ENCODE data around the gene VAT1L. TPM values are rescaled to one million over a fixed set of nuclear protein-coding genes. Genes with fewer than 3 reads are reported as not detected.

The VAT1L gene
- total RNA-seq, 1 experiment from 2014 or later, result 33.8 TPM

DNA sequence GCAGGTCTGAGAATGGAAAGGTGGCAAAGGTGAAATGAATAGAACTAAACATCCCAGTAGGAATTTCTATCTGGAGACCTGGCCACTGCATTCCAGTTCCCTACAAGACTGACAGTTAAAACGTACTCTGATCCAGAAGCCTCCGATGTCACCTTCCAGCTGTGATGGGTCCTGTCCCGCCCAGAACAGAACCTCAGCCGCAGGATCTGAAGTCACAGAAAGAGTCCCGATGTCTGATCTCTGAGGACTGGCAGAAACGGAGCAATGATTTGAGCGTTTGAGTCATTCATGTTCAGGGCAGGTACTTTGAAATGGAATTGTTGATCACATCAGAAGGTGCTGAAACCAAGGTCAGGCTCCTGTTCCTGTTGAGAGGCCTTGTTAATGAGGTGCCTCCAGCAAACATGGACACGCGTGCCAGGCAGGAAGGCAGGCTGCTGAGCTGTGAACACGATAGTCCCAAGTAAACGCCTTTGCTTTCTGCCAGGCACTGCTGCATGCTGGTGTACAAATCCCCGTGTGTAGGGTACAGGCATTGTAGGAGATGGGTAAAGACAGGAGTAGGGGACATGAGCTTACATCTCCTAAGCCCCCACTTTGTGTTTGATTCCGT lies 61.4 kb downstream of the VAT1L start:
- Histone ChIP-seq H3K4me1 (ENCODE audit: insufficient read depth, low read length) (no peaks in the 10 kb centered on the region), H3T11ph (ENCODE audit: low read length) (no peak overlapping the region), H2AK5ac (ENCODE audit: insufficient read length, low read length) (no peak overlapping the region), H3K9me3 (ENCODE audit: control insufficient read depth, low read depth, low read length) (no peaks in the 10 kb centered on the region), H3K4me2 (ENCODE audit: insufficient read depth, insufficient read length, low read length) (no peak overlapping the region), H3K9ac (ENCODE audit: extremely low read depth, insufficient read length, low read length) (no peak overlapping the region), H4K20me1 (ENCODE audit: control insufficient read depth, insufficient read depth, insufficient read length) (no peaks in the 10 kb centered on the region), H3K79me1 (ENCODE audit: insufficient read depth, low read depth, low read length, poor library complexity, severe bottlenecking) (no peaks in the 10 kb centered on the region), H3K23me2 (ENCODE audit: insufficient read length, low read depth, low read length, poor library complexity, severe bottlenecking) (no peaks in the 10 kb centered on the region), H2BK12ac (ENCODE audit: insufficient read length, low read depth, low read length) (no peak overlapping the region), H4K8ac (replicated peaks; ENCODE audit: insufficient read length, low read depth, low read length) (no peak overlapping the region), H4K91ac (ENCODE audit: insufficient read length, low read depth, low read length) (no peak overlapping the region), H3K56ac (ENCODE audit: insufficient read length, low read depth, low read length) (no peak overlapping the region), H4K5ac (ENCODE audit: insufficient read length, low read depth, low read length) (no peak overlapping the region), H3K18ac (ENCODE audit: insufficient read length, low read depth, low read length) (no peak overlapping the region), H2BK120ac (ENCODE audit: low read depth, low read length, poor library complexity, severe bottlenecking) (no peak overlapping the region), H3K23ac (ENCODE audit: insufficient read length, low read depth, low read length) (no peak overlapping the region), H2AFZ (ENCODE audit: low read length) (no peak overlapping the region), H3K27ac (ENCODE audit: insufficient read length, low read depth, low read length) (no peak overlapping the region), H2BK20ac (ENCODE audit: low read depth, low read length, poor library complexity, severe bottlenecking) (no peak overlapping the region), H3K4ac (ENCODE audit: low read depth, low read length) (no peak overlapping the region), H3K79me2 (ENCODE audit: insufficient read depth, low read length) (no peaks in the 10 kb centered on the region), H2BK5ac (ENCODE audit: insufficient read length, low read length) (no peak overlapping the region), H3K14ac (ENCODE audit: insufficient read depth, low read length) (no peak overlapping the region), H2BK15ac (ENCODE audit: low read depth, low read length) (no peak overlapping the region), H3K27me3 (ENCODE audit: insufficient read depth, low read length) (no peaks in the 10 kb centered on the region; the same call in 1 of the 2 replicates)
- H3K27me3 Mint-ChIP-seq (ENCODE audit: low read depth), result peaks cover 2% of the 10 kb centered on the region
- H3K36me3 Mint-ChIP-seq (ENCODE audit: insufficient read depth in 1 of 3, low read depth in 3 of 3), result peaks cover 3 to 18% (median 4%) of the 10 kb centered on the region in 3 experiments; a peak in 5 of 7 replicates
- TF ChIP-seq, protein P1, sequence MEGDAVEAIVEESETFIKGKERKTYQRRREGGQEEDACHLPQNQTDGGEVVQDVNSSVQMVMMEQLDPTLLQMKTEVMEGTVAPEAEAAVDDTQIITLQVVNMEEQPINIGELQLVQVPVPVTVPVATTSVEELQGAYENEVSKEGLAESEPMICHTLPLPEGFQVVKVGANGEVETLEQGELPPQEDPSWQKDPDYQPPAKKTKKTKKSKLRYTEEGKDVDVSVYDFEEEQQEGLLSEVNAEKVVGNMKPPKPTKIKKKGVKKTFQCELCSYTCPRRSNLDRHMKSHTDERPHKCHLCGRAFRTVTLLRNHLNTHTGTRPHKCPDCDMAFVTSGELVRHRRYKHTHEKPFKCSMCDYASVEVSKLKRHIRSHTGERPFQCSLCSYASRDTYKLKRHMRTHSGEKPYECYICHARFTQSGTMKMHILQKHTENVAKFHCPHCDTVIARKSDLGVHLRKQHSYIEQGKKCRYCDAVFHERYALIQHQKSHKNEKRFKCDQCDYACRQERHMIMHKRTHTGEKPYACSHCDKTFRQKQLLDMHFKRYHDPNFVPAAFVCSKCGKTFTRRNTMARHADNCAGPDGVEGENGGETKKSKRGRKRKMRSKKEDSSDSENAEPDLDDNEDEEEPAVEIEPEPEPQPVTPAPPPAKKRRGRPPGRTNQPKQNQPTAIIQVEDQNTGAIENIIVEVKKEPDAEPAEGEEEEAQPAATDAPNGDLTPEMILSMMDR (conservative IDR thresholded peaks at IDR 0.05), result no peak
- H3K9me3 Mint-ChIP-seq, result no peaks in the 10 kb centered on the region
- peak overlapping the region in 1 of 3 experiments; percentile 71; a peak in 1 of 7 replicates for H3K27ac Mint-ChIP-seq
- H3K4me3 Mint-ChIP-seq, result no peak overlapping the region
- no CpG with 5 or more reads among the region's 13 CpGs for WGBS (ENCODE audit: extremely low coverage, insufficient read length, low lambda C conversion rate)
- DNase-seq, result no peak
- peaks cover 7 to 22% of the 10 kb centered on the region in 2 experiments for H3K4me1 Mint-ChIP-seq

Data from H9 (cell line).